ENCODE data around the gene HERC4. TPM values are rescaled to one million over a fixed set of nuclear protein-coding genes. Genes with fewer than 3 reads are reported as not detected.

HERC4 gene, protein sequence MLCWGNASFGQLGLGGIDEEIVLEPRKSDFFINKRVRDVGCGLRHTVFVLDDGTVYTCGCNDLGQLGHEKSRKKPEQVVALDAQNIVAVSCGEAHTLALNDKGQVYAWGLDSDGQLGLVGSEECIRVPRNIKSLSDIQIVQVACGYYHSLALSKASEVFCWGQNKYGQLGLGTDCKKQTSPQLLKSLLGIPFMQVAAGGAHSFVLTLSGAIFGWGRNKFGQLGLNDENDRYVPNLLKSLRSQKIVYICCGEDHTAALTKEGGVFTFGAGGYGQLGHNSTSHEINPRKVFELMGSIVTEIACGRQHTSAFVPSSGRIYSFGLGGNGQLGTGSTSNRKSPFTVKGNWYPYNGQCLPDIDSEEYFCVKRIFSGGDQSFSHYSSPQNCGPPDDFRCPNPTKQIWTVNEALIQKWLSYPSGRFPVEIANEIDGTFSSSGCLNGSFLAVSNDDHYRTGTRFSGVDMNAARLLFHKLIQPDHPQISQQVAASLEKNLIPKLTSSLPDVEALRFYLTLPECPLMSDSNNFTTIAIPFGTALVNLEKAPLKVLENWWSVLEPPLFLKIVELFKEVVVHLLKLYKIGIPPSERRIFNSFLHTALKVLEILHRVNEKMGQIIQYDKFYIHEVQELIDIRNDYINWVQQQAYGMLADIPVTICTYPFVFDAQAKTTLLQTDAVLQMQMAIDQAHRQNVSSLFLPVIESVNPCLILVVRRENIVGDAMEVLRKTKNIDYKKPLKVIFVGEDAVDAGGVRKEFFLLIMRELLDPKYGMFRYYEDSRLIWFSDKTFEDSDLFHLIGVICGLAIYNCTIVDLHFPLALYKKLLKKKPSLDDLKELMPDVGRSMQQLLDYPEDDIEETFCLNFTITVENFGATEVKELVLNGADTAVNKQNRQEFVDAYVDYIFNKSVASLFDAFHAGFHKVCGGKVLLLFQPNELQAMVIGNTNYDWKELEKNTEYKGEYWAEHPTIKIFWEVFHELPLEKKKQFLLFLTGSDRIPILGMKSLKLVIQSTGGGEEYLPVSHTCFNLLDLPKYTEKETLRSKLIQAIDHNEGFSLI
- total RNA-seq (2014; rRNA removed; shearing (Covaris generic)), result 23.0 and 25.7 TPM in 2 replicates
- polyA plus RNA-seq (2015; cell fraction: cytosol; rRNA removed), result 13.0 and 17.5 TPM in 2 replicates
- polyA plus RNA-seq (2015; cell fraction: nucleus; rRNA removed), result 52.0 and 58.2 TPM in 2 replicates

DNA sequence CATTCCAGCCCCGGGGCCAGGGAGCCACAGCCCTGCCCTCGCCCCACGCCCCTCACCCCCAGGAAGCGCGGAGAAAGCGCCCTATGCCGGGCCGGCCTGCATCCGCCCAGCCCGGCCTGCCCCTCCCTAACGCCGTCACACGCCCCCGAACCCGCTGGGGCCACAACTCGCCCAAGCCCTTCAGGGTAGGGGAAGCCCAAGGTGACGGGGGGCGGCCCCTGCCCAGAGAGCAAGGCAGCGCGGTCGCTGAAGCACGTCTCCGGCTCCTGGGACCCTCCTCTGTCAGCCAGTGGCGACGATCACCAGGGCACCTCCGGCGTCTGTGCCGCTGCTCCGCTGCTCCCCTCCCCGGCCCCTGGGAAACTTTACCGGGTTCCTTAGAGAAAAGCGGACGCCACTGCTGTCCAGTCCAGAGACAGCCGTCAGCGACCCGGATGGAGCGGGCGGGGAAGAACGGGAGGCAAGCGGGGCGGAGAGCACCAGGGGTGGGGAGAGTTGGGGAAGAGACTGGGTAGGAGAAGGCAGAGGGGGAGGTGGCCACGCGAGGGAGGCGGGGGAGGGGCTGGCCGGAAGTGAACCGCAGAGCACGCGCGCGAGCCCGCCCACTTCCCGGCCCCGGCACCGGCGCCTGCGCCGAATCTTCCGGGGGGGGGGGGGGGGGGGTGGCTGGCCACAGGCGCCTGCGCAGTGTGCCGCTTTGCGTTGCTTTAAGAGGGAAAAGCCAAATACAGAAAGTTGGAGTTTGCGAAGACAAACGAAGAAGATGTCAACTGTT lies at the start of gene HERC4:
Gene HERC4, minus strand, starts transcription at position 509 of the 775 bp plus-strand sequence. CDS start 2,175 bp downstream, outside the sequence.
- peak; percentile 90 for DNase-seq (ENCODE audit: low read depth, low spot score)

DNA sequence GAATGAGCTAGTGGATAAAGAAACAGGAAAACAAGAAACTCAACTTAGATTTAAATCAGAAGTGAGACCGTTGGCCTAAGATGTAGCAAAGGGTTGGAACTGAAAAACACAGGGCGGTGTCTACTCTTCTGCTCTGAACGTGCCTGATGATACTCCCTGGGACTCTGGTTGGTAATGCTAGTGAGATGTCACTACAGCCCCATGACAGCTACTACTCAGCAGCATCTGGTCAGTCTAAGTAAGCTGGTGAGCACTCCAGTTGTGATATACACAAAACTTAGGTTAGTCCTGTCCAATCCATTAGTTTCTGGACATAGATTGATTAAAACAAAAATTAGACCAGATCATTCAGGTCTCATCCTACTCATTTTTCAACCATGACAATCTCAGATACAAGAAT lies 49.6 kb upstream of the HERC4 start:
- DNase-seq (ENCODE audit: low read depth, low spot score), result no peak
- in situ Hi-C loops (cut with HindIII; ENCODE audit: low pct_unique_long_range_greater_than_20kb, low sequenced_read_pairs), result no loop called here

More for the DNA sequence above, at the start of gene HERC4:
- in situ Hi-C loops (cut with HindIII; ENCODE audit: low pct_unique_long_range_greater_than_20kb, low sequenced_read_pairs), result no loop called here

DNA sequence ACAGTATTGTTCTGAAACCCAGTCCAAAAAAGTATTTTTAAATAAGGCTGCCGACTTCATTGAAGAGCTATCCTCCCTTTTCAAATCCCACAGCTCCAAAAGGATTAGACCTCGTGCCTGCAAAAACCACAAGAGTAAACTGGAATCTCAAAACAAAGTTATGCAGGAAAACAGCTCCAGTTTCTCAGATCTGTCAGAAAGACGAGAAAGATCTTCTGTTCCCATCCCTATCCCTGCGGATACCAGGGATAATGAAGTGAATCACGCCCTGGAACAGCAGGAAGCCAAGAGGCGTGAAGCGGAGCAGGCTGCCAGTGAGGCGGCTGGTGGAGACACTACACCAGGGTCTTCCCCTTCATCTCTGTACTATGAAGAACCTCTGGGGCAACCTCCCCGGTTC lies 46.8 kb upstream of the HERC4 start:
- no peak for DNase-seq (ENCODE audit: low read depth, low spot score)

DNA sequence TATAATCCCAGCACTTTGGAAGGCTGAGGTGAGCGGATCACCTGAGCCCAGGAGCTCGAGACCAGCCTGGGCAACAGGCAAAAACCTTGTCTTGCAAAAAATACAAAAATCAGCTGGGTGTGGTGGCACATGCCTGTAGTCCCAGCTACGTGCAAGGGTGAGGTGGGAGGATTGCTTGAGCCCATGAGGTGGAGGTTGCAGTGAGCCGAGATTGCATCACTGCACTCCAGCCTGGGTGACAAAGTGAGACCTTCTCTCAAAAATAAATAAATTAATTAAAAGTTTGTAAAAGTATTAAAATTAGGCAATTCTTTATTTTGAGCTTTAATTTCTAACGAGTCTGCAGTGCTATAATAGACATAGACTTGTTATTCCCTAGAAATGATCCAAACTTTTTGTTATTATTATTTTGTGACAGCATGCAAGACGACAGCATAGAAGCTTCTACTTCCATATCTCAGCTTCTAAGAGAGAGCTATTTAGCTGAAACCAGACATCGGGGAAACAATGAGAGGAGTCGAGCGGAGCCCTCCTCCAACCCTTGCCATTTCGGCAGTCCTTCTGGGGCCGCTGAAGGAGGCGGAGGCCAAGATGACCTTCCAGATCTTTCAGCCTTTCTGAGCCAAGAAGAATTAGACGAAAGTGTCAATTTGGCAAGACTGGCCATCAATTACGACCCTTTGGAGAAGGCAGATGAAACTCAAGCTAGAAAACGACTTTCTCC lies 46.1 kb upstream of the HERC4 start:
- no peak for DNase-seq (ENCODE audit: low read depth, low spot score)
- in situ Hi-C loops (cut with HindIII; ENCODE audit: low pct_unique_long_range_greater_than_20kb, low sequenced_read_pairs), result no loop called here

More for the DNA sequence above, 46.8 kb upstream of the HERC4 start:
- in situ Hi-C loops (cut with HindIII; ENCODE audit: low pct_unique_long_range_greater_than_20kb, low sequenced_read_pairs), result no loop called here

DNA sequence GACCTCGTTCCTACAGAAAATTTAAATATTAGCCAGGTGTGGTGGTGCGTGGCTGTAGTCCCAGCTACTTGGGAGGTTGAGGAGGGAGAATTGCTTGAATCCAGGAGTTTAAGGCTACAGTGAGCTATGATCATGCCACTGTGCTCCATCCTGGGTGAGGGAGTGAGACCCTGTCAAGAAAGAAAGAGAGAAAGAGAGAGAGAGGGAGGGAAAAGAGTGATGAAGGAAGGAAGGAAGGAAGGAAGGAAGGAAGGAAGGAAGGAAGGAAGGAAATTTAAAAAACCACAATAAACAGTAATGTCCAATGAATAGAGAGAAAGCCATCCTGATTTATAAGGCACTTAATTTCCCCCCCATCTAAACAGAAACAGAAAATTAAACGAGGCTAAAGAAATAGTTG lies 43.6 kb upstream of the HERC4 start:
- DNase-seq (ENCODE audit: low read depth, low spot score), result no peak
- in situ Hi-C loops (cut with HindIII; ENCODE audit: low pct_unique_long_range_greater_than_20kb, low sequenced_read_pairs), result no loop called here

DNA sequence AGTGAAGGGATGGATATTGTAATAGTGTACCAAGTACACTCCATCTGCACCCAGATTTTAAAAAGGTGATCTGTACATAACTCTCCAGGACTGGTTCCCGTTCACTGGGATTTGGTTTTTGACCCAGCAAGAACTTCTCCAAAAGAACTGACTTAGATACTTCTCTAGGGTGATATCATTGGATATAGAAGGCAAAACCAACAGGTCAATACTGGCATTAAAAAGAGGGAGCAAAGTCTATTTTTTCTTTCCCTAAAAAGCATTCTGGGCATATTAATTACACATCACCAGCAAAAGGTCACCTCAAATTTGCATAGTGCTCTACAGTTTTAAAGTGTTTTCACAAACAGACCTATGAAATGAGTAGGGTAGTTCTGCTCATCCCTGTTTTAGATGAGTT lies 37.8 kb upstream of the HERC4 start:
- DNase-seq (ENCODE audit: low read depth, low spot score), result no peak
- in situ Hi-C loops (cut with HindIII; ENCODE audit: low pct_unique_long_range_greater_than_20kb, low sequenced_read_pairs), result no loop called here

DNA sequence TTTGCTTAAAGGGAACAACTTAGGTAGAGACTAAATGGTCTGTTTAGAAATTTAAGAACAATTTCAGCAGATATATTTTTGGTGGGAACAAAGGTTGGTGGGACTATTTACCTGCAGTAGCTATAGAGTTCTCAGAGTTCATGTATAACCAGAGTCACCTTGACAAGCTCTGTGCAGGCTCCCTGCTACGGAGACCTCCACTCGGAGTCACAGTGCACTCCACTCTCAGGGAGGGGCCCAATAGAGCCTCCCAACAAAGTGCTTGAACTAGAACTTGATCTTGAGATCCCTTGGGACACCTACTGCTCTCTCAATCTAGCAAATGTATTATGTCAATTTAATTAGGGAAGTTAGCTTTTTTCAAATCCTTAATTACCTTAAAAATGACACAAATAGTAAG lies 36.5 kb upstream of the HERC4 start:
- DNase-seq (ENCODE audit: low read depth, low spot score), result no peak
- in situ Hi-C loops (cut with HindIII; ENCODE audit: low pct_unique_long_range_greater_than_20kb, low sequenced_read_pairs), result no loop called here

DNA sequence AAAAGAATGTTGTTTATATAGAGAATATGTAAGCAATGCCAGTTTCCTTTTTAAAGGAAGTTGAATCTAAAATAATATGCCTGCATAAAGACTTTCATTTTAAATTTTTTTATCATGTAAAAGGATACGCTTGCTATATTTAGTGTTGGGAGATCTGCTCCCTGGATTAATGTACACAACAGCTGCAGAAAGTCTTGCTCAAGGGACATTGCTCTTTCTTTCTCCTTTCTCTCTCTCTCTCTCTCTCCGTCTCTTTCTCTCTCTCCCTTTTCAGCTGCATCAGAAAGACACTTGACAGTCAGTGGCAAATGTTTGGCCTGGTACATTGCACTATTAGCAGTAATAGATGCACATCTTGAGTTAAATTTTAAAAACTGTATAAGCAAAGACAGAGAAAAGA lies 34.9 kb upstream of the HERC4 start:
- in situ Hi-C loops (cut with HindIII; ENCODE audit: low pct_unique_long_range_greater_than_20kb, low sequenced_read_pairs), result no loop called here
- no peak for DNase-seq (ENCODE audit: low read depth, low spot score)

DNA sequence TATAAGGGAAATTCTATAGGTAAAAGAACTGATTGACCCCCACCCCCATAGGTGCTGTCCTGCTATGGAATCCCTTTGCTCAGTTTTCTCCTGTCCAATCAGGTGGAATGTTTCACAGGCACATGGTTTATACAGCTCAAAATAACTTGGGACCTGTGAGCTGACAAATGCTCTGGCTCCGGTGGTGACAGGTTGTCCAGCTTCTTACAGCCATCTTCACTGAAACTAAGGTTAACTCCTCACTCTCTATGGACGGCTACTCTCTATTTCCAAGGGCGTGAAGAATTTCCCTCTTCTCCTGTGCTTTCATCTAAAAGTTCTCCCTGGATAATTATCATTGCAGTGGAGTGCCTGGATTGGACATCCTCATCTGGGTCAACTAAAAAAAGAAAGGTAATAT lies 34.2 kb upstream of the HERC4 start, which contains the start of gene MYPN:
Gene MYPN, plus strand, starts transcription at position 158 of the 400 bp plus-strand sequence. CDS start 11,951 bp downstream, outside the sequence.
- in situ Hi-C loops (cut with HindIII; ENCODE audit: low pct_unique_long_range_greater_than_20kb, low sequenced_read_pairs), result no loop called here
- no peak for DNase-seq (ENCODE audit: low read depth, low spot score)

DNA sequence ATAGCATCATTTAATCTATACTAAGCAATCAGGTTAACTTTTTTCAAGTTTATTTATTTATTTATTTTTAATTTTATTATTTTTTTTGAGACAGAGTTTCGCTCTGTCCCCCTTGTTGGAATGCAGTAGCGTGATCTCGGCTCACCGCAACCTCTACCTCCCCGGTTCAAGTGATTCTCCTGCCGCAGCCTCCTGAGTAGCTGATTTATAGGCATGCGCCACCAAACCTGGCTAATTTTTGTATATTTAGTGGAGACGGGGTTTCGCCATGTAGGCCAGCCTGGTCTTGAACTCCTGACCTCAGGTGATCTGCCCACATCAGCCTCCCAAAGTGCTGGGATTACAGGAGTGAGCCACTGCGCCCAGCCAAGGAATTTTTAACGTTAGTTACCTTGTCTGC lies 33.6 kb upstream of the HERC4 start:
- in situ Hi-C loops (cut with HindIII; ENCODE audit: low pct_unique_long_range_greater_than_20kb, low sequenced_read_pairs), result no loop called here
- DNase-seq (ENCODE audit: low read depth, low spot score), result no peak

DNA sequence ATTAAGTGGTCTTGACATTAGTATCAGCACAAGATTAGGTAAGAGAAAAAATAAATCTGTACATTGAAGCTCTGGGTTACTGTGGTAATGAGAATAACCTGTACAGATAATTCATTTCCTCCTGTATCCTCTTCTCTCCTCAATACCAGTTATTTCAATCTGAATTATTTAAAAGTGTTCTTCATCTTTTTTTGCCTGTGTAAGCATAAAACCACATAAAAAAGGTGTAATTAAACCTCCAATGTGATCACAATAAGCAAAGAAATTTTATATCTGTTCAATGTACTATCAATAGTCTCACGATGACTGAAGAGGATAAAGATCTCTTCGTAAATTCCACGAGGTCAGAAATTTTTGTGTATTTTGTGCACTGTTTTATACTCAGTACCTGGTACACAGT lies 33.0 kb upstream of the HERC4 start:
- no peak for DNase-seq (ENCODE audit: low read depth, low spot score)
- in situ Hi-C loops (cut with HindIII; ENCODE audit: low pct_unique_long_range_greater_than_20kb, low sequenced_read_pairs), result no loop called here

DNA sequence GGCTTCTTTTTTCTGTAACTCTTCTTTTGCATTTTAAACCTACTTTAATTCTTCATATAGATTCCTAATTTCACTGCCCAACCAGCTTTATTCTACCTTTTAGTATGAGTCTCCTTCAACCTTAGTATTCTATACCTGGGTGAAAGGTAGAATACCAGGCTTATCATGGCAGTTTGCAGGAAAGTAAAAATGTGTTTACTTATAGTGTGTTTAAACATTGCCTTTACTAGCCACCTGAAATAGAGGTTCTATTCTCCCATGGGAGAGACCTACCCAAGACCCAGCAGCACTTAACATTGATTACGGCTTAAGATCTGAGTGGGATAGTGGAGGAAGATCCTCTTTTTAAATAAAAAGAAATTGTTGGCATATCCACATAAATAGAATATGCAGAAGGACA lies 32.6 kb upstream of the HERC4 start:
- in situ Hi-C loops (cut with HindIII; ENCODE audit: low pct_unique_long_range_greater_than_20kb, low sequenced_read_pairs), result no loop called here
- no peak for DNase-seq (ENCODE audit: low read depth, low spot score)

DNA sequence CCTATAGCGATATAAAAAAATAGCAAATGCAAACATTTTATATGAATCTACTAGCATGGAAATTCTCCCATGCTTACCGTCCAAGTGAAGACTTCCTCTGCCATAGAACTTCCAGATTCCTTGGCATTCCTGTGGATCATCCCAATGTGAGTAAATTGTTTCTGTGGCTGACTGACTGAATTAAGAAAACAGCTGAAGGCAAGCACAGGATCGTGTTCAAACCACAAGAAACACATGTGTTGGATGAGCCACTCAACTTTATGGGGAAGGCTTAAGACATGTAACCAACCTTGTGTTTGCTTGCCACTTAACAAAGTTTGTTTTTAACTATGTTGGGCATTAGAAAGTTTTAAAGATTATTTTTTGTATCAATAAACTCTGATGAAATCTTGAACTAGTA lies 31.6 kb upstream of the HERC4 start:
- peak; percentile 75 for DNase-seq (ENCODE audit: low read depth, low spot score)
- in situ Hi-C loops (cut with HindIII; ENCODE audit: low pct_unique_long_range_greater_than_20kb, low sequenced_read_pairs), result no loop called here

DNA sequence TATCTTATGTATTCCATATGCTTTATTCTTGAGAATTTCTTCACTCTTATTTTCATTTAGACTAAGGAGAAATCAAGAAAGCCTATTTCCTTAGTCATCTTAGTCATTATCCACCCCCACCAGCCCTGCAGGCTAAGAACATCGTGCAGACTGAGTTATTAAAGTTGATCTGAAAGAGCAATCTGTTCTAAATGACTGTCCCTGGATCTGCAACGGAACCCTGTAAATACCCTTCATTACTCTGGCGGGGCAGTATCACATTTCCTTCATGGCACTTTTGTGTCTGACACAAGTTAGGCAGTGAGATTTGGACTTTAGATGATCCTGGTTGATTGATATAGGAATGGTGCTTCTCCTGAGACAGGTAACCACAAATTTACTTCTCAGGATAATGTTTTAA lies 30.7 kb upstream of the HERC4 start:
- peak; percentile 70 for DNase-seq (ENCODE audit: low read depth, low spot score)
- in situ Hi-C loops (cut with HindIII; ENCODE audit: low pct_unique_long_range_greater_than_20kb, low sequenced_read_pairs), result no loop called here

DNA sequence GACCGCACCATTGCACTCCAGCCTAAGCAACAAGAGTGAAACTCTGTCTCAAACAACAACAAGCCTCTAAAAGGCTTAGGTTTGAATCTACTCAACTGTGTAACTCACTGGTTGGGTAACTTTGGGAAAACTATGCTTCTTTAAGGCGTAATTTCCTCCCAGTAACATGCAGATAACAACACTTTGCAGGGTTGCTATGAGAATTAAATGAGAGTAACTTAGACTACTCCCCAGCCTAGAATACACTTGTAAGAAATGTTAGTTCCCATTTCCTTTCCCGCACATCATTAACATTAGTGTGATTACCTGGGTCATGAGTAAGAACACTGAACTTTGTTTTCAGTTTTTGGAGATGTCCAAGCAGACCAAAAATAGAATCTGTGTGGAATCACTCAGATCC lies 28.8 kb upstream of the HERC4 start:
- in situ Hi-C loops (cut with HindIII; ENCODE audit: low pct_unique_long_range_greater_than_20kb, low sequenced_read_pairs), result no loop called here
- no peak for DNase-seq (ENCODE audit: low read depth, low spot score)

DNA sequence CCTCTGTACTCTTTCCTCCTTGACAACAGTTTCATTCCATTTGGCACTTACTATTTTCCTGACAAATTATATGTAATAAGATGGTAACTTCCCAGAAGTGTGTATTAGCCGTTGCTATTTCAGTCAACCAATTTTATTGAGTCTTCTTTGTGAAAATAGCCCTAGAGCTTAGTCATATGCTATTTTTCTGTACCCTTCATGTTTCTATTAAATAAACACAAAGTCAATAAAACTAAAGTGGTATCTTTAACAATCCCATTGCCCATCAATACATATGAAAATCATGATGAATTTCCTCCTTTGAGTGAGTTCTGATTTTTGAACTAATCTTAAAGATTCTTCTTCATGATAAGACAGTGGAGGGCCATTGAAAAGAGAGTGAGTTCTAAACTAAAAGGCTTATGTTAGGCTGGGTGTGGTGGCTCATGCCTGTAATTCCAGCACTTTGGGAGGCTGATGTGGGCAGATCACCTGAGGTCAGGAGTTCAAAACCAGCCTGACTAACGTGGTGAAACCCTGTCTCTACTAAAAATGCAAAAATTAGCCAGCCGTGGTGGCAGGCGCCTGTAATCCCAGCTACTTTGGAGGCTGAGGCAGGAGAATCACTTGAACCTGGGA lies 28.3 kb upstream of the HERC4 start:
- no peak for DNase-seq (ENCODE audit: low read depth, low spot score)
- in situ Hi-C loops (cut with HindIII; ENCODE audit: low pct_unique_long_range_greater_than_20kb, low sequenced_read_pairs), result no loop called here

All from SK-MEL-5 (cell line).